ENCODE results near the gene TMEM245.

DNA sequence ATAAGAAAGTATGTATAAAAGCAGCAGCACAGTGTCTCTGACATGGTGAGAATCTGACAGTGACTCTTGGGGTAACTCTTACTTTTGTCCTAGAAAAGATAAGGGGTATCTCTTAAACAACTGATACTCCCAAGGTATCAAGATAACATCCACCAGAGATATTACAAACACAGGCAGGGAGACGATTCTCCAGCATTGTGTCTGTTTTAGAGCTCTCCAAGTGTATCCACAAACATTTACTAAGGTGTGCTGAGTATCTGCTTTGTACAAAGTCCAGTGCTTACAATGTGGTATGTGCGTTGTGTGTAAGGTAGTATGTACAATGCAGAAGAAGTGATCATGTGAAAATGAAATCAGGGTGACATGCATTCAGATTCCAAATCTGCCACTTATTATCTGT lies 4.4 kb upstream of the TMEM245 start:
- TF ChIP-seq, protein P1, sequence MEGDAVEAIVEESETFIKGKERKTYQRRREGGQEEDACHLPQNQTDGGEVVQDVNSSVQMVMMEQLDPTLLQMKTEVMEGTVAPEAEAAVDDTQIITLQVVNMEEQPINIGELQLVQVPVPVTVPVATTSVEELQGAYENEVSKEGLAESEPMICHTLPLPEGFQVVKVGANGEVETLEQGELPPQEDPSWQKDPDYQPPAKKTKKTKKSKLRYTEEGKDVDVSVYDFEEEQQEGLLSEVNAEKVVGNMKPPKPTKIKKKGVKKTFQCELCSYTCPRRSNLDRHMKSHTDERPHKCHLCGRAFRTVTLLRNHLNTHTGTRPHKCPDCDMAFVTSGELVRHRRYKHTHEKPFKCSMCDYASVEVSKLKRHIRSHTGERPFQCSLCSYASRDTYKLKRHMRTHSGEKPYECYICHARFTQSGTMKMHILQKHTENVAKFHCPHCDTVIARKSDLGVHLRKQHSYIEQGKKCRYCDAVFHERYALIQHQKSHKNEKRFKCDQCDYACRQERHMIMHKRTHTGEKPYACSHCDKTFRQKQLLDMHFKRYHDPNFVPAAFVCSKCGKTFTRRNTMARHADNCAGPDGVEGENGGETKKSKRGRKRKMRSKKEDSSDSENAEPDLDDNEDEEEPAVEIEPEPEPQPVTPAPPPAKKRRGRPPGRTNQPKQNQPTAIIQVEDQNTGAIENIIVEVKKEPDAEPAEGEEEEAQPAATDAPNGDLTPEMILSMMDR (conservative IDR thresholded peaks at IDR 0.05; ENCODE audit: low read depth, low read length): no peak
- TF ChIP-seq EZH2 (IDR thresholded peaks at IDR 0.05; ENCODE audit: low read length, unreplicated experiment) (no peak), EZH2phosphoT487 (IDR thresholded peaks at IDR 0.05; ENCODE audit: borderline replicate concordance, low read length) (no peak)

All from PC-3 (cell line).